Measurements from ENCODE around the gene ACVR1. TPM values are rescaled to one million over a fixed set of nuclear protein-coding genes. Genes with fewer than 3 reads are reported as not detected.

Gene ACVR1
- total RNA-seq, 1 donor from 2014 or later = 29.9 TPM

GRCh38 chr2:157900684-157901083, 24.6 kb upstream of the ACVR1 start:
- Mint-ChIP-seq H3K9me3 (ENCODE audit: unreplicated experiment) (no peaks in the 10 kb centered on the region), H3K4me3 (ENCODE audit: unreplicated experiment) (no peak overlapping the region), H3K4me1 (ENCODE audit: unreplicated experiment) (peaks cover 10% of the 10 kb centered on the region), H3K36me3 (ENCODE audit: low read depth, unreplicated experiment) (no peaks in the 10 kb centered on the region), H3K27me3 (ENCODE audit: unreplicated experiment) (peaks cover 1% of the 10 kb centered on the region), H3K27ac (ENCODE audit: unreplicated experiment) (no peak overlapping the region)
- TF ChIP-seq, protein P1, sequence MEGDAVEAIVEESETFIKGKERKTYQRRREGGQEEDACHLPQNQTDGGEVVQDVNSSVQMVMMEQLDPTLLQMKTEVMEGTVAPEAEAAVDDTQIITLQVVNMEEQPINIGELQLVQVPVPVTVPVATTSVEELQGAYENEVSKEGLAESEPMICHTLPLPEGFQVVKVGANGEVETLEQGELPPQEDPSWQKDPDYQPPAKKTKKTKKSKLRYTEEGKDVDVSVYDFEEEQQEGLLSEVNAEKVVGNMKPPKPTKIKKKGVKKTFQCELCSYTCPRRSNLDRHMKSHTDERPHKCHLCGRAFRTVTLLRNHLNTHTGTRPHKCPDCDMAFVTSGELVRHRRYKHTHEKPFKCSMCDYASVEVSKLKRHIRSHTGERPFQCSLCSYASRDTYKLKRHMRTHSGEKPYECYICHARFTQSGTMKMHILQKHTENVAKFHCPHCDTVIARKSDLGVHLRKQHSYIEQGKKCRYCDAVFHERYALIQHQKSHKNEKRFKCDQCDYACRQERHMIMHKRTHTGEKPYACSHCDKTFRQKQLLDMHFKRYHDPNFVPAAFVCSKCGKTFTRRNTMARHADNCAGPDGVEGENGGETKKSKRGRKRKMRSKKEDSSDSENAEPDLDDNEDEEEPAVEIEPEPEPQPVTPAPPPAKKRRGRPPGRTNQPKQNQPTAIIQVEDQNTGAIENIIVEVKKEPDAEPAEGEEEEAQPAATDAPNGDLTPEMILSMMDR (IDR thresholded peaks at IDR 0.05; ENCODE audit: unreplicated experiment) = no peak
- DNase-seq (ENCODE audit: low spot score) = no peak

GRCh38 chr2:157900203-157900602, 24.1 kb upstream of the ACVR1 start:
- Mint-ChIP-seq H3K4me3 (ENCODE audit: unreplicated experiment) (no peak overlapping the region), H3K4me1 (ENCODE audit: unreplicated experiment) (peaks cover 10% of the 10 kb centered on the region), H3K9me3 (ENCODE audit: unreplicated experiment) (no peaks in the 10 kb centered on the region), H3K36me3 (ENCODE audit: low read depth, unreplicated experiment) (no peaks in the 10 kb centered on the region), H3K27ac (ENCODE audit: unreplicated experiment) (no peak overlapping the region), H3K27me3 (ENCODE audit: unreplicated experiment) (peaks cover 1% of the 10 kb centered on the region)
- no peak for DNase-seq (ENCODE audit: low spot score)
- TF ChIP-seq, protein P1 (IDR thresholded peaks at IDR 0.05; ENCODE audit: unreplicated experiment) = no peak

- Mint-ChIP-seq H3K4me3 (ENCODE audit: unreplicated experiment) (no peak overlapping the region), H3K9me3 (ENCODE audit: unreplicated experiment) (no peaks in the 10 kb centered on the region), H3K27me3 (ENCODE audit: unreplicated experiment) (peaks cover 1% of the 10 kb centered on the region), H3K4me1 (ENCODE audit: unreplicated experiment) (peaks cover 10% of the 10 kb centered on the region), H3K27ac (ENCODE audit: unreplicated experiment) (no peak overlapping the region), H3K36me3 (ENCODE audit: low read depth, unreplicated experiment) (no peaks in the 10 kb centered on the region)
- TF ChIP-seq, protein P1 (IDR thresholded peaks at IDR 0.05; ENCODE audit: unreplicated experiment) = no peak
- no peak for DNase-seq (ENCODE audit: low spot score)
Measured at GRCh38 chr2:157899125-157899839, 23.2 kb upstream of the ACVR1 start.

DNA sequence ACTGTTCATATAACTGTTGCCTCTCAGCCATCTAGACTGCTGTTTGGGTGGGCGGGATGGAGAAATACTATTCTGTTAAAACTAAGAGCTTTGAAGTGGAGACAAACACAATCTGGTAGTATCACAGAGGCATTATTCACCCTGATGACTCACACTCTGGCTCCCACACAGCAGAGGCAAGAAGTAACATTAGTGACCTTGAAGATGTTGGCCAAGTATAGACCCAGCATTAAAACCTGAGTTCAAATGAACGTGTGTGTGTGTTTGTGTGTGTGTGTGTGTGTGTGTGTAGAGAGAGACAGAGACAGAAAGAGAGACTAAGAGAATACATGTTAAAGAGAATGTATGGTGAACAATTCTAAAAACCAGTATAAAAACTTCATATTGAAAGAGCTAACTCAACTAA, 22.5 kb upstream of the ACVR1 start:
- Mint-ChIP-seq H3K36me3 (ENCODE audit: low read depth, unreplicated experiment) (no peaks in the 10 kb centered on the region), H3K9me3 (ENCODE audit: unreplicated experiment) (no peaks in the 10 kb centered on the region), H3K4me3 (ENCODE audit: unreplicated experiment) (no peak overlapping the region), H3K27me3 (ENCODE audit: unreplicated experiment) (peaks cover 1% of the 10 kb centered on the region), H3K4me1 (ENCODE audit: unreplicated experiment) (peaks cover 10% of the 10 kb centered on the region), H3K27ac (ENCODE audit: unreplicated experiment) (no peak overlapping the region)
- TF ChIP-seq, protein P1 (IDR thresholded peaks at IDR 0.05; ENCODE audit: unreplicated experiment) = no peak
- no peak for DNase-seq (ENCODE audit: low spot score)

GRCh38 chr2:157897106-157897971, 21.2 kb upstream of the ACVR1 start:
- no peak overlapping the region for H3K4me3 Mint-ChIP-seq (ENCODE audit: unreplicated experiment)

More at GRCh38 chr2:157897106-157897971, 21.2 kb upstream of the ACVR1 start:
- H3K27ac Mint-ChIP-seq (ENCODE audit: unreplicated experiment) = no peak overlapping the region
- TF ChIP-seq, protein P1 (IDR thresholded peaks at IDR 0.05; ENCODE audit: unreplicated experiment) = no peak
- H3K9me3 Mint-ChIP-seq (ENCODE audit: unreplicated experiment) = no peaks in the 10 kb centered on the region
- H3K27me3 Mint-ChIP-seq (ENCODE audit: unreplicated experiment) = peaks cover 1% of the 10 kb centered on the region
- H3K4me1 Mint-ChIP-seq (ENCODE audit: unreplicated experiment) = peaks cover 10% of the 10 kb centered on the region
- no peaks in the 10 kb centered on the region for H3K36me3 Mint-ChIP-seq (ENCODE audit: low read depth, unreplicated experiment)
- no peak for DNase-seq (ENCODE audit: low spot score)
